ENCODE measurements around the gene OR2AG1.
"Not testable (repeated sequence)": the region's sequence is repeated elsewhere in the genome, so short reads cannot be mapped to it uniquely, and the experiment has no call there.

The OR2AG1 gene

DNA sequence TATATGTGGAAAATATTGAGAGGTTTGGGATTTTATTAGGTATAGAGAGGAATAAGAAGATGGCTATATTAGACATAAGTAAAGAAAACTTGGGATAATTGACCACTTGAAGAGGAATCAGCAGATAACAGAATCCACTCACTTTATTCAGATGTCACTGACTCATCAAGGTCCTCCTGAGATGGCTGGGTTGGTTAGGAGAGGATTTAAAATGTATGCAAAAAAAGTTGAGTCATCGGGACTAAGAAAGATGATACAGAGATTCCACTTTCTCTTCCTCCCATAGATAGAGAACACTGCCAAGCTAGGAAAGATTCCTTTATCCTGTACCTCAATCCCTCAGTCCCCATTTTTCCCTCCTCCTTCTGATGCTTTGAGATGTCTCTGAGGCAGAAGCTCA lies 16.6 kb downstream of the OR2AG1 start, which contains the start of gene OR6A2:
Gene OR6A2 (minus strand): TSS at position 288 of the 400 bp plus-strand sequence. CDS start 3,981 bp downstream, outside the sequence.
- H3K4me3 ChIP-seq (ENCODE audit: low read length) = no peak within 1 kb of the TSS
- 100% methylated on average over 1 of the region's 1 CpG for WGBS
- H3K27me3 ChIP-seq (ENCODE audit: insufficient read depth, low read length) = no peaks in the 10 kb centered on the region
- peak within 1 kb of the TSS; percentile 66; the same call in 1 of the 2 replicates for H3K27ac ChIP-seq (ENCODE audit: low read depth, low read length)
- no peak within 1 kb of the TSS for H3K9ac ChIP-seq (ENCODE audit: low read depth, low read length)
- no peaks in the 10 kb centered on the region for H3K36me3 ChIP-seq (ENCODE audit: insufficient read depth, low read length)
- H3K9me3 ChIP-seq (ENCODE audit: insufficient read depth, low read depth, low read length) = peaks cover 16% of the 10 kb centered on the region
- no peaks in the 10 kb centered on the region for H3K4me1 ChIP-seq (ENCODE audit: insufficient read depth, low read length)

- not testable (repeated sequence) for H3K27me3 ChIP-seq (ENCODE audit: insufficient read depth, low read length); H3K4me3 ChIP-seq (ENCODE audit: low read length); H3K9ac ChIP-seq (ENCODE audit: low read depth, low read length); H3K36me3 ChIP-seq (ENCODE audit: insufficient read depth, low read length); H3K4me1 ChIP-seq (ENCODE audit: insufficient read depth, low read length)
- Histone ChIP-seq H3K9me3 (ENCODE audit: insufficient read depth, low read depth, low read length) (peaks cover 16% of the 10 kb centered on the region), H3K27ac (ENCODE audit: low read depth, low read length) (peak overlapping the region; percentile 67; the same call in 1 of the 2 replicates)
Observed at GRCh38 chr11:6801075-6801474, 18.3 kb downstream of the OR2AG1 start.

- H3K4me1 ChIP-seq (ENCODE audit: insufficient read depth, low read length) = no peaks in the 10 kb centered on the region
- no peaks in the 10 kb centered on the region for H3K9me3 ChIP-seq (ENCODE audit: insufficient read depth, low read depth, low read length)
- H3K36me3 ChIP-seq (ENCODE audit: insufficient read depth, low read length) = no peaks in the 10 kb centered on the region
- WGBS = 23% methylated on average over 6 of the region's 6 CpGs
- no peak overlapping the region for H3K9ac ChIP-seq (ENCODE audit: low read depth, low read length)
- no peak overlapping the region for H3K4me3 ChIP-seq (ENCODE audit: low read length)
- H3K27me3 ChIP-seq (ENCODE audit: insufficient read depth, low read length) = no peaks in the 10 kb centered on the region
- H3K27ac ChIP-seq (ENCODE audit: low read depth, low read length) = no peak overlapping the region
Observed at GRCh38 chr11:6812390-6813005, 29.7 kb downstream of the OR2AG1 start.

- no peak overlapping the region for H3K4me3 ChIP-seq (ENCODE audit: low read length)
- no peak overlapping the region for H3K27ac ChIP-seq (ENCODE audit: low read depth, low read length)
- WGBS = 76% methylated on average over 2 of the region's 2 CpGs
- no peaks in the 10 kb centered on the region for H3K27me3 ChIP-seq (ENCODE audit: insufficient read depth, low read length)
- no peak overlapping the region for H3K9ac ChIP-seq (ENCODE audit: low read depth, low read length)
- no peaks in the 10 kb centered on the region for H3K4me1 ChIP-seq (ENCODE audit: insufficient read depth, low read length)
- H3K36me3 ChIP-seq (ENCODE audit: insufficient read depth, low read length) = no peaks in the 10 kb centered on the region
- peaks cover 5% of the 10 kb centered on the region; the same call in 1 of the 2 replicates for H3K9me3 ChIP-seq (ENCODE audit: insufficient read depth, low read depth, low read length)
Observed at GRCh38 chr11:6813656-6814055, 30.8 kb downstream of the OR2AG1 start.

GRCh38 chr11:6817694-6818093 lies 34.9 kb downstream of the OR2AG1 start:
- WGBS = 30% methylated on average over 1 of the region's 1 CpG
- Histone ChIP-seq H3K27ac (ENCODE audit: low read depth, low read length) (no peak overlapping the region), H3K9me3 (ENCODE audit: insufficient read depth, low read depth, low read length) (peaks cover 11% of the 10 kb centered on the region; the same call in 1 of the 2 replicates), H3K27me3 (ENCODE audit: insufficient read depth, low read length) (no peaks in the 10 kb centered on the region), H3K9ac (ENCODE audit: low read depth, low read length) (no peak overlapping the region), H3K4me3 (ENCODE audit: low read length) (no peak overlapping the region), H3K36me3 (ENCODE audit: insufficient read depth, low read length) (no peaks in the 10 kb centered on the region), H3K4me1 (ENCODE audit: insufficient read depth, low read length) (no peaks in the 10 kb centered on the region)

GRCh38 chr11:6818967-6819366 lies 36.1 kb downstream of the OR2AG1 start:
- Histone ChIP-seq H3K9me3 (ENCODE audit: insufficient read depth, low read depth, low read length) (peaks cover 11% of the 10 kb centered on the region; the same call in 1 of the 2 replicates), H3K4me1 (ENCODE audit: insufficient read depth, low read length) (no peaks in the 10 kb centered on the region), H3K36me3 (ENCODE audit: insufficient read depth, low read length) (no peaks in the 10 kb centered on the region), H3K27me3 (ENCODE audit: insufficient read depth, low read length) (no peaks in the 10 kb centered on the region), H3K4me3 (ENCODE audit: low read length) (no peak overlapping the region), H3K27ac (ENCODE audit: low read depth, low read length) (no peak overlapping the region), H3K9ac (ENCODE audit: low read depth, low read length) (no peak overlapping the region)
- 94% methylated on average over 5 of the region's 5 CpGs for WGBS

- no peak overlapping the region for H3K4me3 ChIP-seq (ENCODE audit: low read length)
- H3K9me3 ChIP-seq (ENCODE audit: insufficient read depth, low read depth, low read length) = peaks cover under 1% of the 10 kb centered on the region; the same call in 1 of the 2 replicates
- no peaks in the 10 kb centered on the region for H3K27me3 ChIP-seq (ENCODE audit: insufficient read depth, low read length)
- H3K4me1 ChIP-seq (ENCODE audit: insufficient read depth, low read length) = no peaks in the 10 kb centered on the region
- no peak overlapping the region for H3K27ac ChIP-seq (ENCODE audit: low read depth, low read length)
- H3K9ac ChIP-seq (ENCODE audit: low read depth, low read length) = no peak overlapping the region
- no peaks in the 10 kb centered on the region for H3K36me3 ChIP-seq (ENCODE audit: insufficient read depth, low read length)
- 92% methylated on average over 5 of the region's 5 CpGs for WGBS
Observed at GRCh38 chr11:6824136-6824823, 41.5 kb downstream of the OR2AG1 start.

DNA sequence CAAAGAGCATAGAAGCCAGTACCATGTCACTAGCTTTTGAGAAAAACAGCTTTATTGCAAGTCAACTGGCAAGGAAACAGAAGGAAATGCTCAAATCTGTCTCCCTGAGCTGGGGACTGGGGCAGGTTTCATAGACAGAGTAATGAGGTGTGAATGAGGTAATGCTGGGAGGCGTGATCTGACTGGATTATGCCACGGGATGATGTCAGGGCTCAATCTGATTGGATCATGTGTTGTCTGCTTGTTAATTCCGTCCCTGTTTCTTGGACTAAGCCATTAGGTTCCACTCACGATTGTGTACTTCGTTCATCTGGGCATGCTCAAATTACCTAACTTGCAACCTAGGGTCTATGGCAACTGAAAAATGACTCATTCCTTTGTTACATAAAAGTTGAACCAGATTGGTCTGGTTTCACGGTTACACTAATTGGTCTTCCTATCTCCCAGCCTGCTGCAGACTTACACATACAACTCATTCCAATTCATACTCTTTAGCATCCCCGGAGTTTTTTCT lies 42.5 kb downstream of the OR2AG1 start:
- H3K9me3 ChIP-seq (ENCODE audit: insufficient read depth, low read depth, low read length) = no peaks in the 10 kb centered on the region
- no peak overlapping the region for H3K27ac ChIP-seq (ENCODE audit: low read depth, low read length)
- H3K9ac ChIP-seq (ENCODE audit: low read depth, low read length) = no peak overlapping the region
- no peaks in the 10 kb centered on the region for H3K27me3 ChIP-seq (ENCODE audit: insufficient read depth, low read length)
- no peaks in the 10 kb centered on the region for H3K4me1 ChIP-seq (ENCODE audit: insufficient read depth, low read length)
- no peak overlapping the region for H3K4me3 ChIP-seq (ENCODE audit: low read length)
- WGBS = 90% methylated on average over 7 of the region's 7 CpGs
- no peaks in the 10 kb centered on the region for H3K36me3 ChIP-seq (ENCODE audit: insufficient read depth, low read length)

GRCh38 chr11:6828103-6828502 lies 45.3 kb downstream of the OR2AG1 start:
- Histone ChIP-seq H3K27ac (ENCODE audit: low read depth, low read length) (no peak overlapping the region), H3K36me3 (ENCODE audit: insufficient read depth, low read length) (no peaks in the 10 kb centered on the region), H3K9me3 (ENCODE audit: insufficient read depth, low read depth, low read length) (no peaks in the 10 kb centered on the region)

DNA sequence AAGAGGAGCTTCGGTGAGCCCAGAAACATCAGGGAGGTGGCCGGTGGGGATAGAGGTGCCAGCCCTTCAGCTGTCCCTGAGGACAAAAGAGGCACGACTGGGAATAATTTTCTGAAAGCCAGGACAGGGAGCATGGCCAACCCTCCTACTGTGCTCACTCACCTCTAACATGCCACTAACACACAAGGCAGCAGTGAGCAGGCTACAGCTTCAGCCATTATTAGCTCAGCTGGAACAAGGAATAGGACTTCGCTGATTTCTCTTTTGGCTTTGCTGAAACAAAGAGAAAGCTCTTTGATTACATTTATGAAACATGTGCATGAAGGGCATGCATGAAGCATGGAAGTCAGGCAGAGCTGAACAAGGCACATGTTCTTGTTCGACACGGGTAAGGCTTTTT lies 50.5 kb downstream of the OR2AG1 start:
- H3K36me3 ChIP-seq (ENCODE audit: insufficient read depth, low read length) = no peaks in the 10 kb centered on the region
- no peak overlapping the region for H3K27ac ChIP-seq (ENCODE audit: low read depth, low read length)
- H3K27me3 ChIP-seq (ENCODE audit: insufficient read depth, low read length) = no peaks in the 10 kb centered on the region
- 86% methylated on average over 6 of the region's 6 CpGs for WGBS
- no peaks in the 10 kb centered on the region for H3K9me3 ChIP-seq (ENCODE audit: insufficient read depth, low read depth, low read length)
- no peak overlapping the region for H3K9ac ChIP-seq (ENCODE audit: low read depth, low read length)
- no peaks in the 10 kb centered on the region for H3K4me1 ChIP-seq (ENCODE audit: insufficient read depth, low read length)
- H3K4me3 ChIP-seq (ENCODE audit: low read length) = no peak overlapping the region

More at GRCh38 chr11:6828103-6828502, 45.3 kb downstream of the OR2AG1 start:
- Histone ChIP-seq H3K9ac (ENCODE audit: low read depth, low read length) (no peak overlapping the region), H3K4me1 (ENCODE audit: insufficient read depth, low read length) (no peaks in the 10 kb centered on the region), H3K4me3 (ENCODE audit: low read length) (no peak overlapping the region), H3K27me3 (ENCODE audit: insufficient read depth, low read length) (no peaks in the 10 kb centered on the region)
- WGBS = 95% methylated on average over 1 of the region's 1 CpG

DNA sequence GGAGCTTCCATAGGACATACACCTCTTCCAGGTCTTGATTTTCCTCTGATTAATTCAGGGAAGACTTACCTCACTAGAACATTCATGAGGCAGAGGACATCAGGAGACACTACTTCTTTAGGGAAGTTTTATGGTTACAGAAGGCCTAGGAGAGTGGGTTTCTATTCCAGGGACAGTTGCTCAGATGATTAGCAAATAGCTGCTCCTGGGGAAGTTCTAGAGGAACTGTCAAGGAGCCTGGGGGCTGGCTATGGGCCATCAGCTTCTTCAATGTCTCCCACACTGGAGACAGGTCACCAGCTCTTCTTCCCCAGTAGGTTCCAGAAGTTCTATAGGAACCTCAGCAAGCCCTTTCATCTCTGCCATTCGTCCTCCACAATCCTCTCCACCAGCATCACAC lies 51.2 kb downstream of the OR2AG1 start:
- no peaks in the 10 kb centered on the region for H3K9me3 ChIP-seq (ENCODE audit: insufficient read depth, low read depth, low read length)
- no peak overlapping the region for H3K4me3 ChIP-seq (ENCODE audit: low read length)
- no peak overlapping the region for H3K27ac ChIP-seq (ENCODE audit: low read depth, low read length)
- WGBS = no CpG with 5 or more reads among the region's 1 CpG
- H3K9ac ChIP-seq (ENCODE audit: low read depth, low read length) = no peak overlapping the region
- H3K4me1 ChIP-seq (ENCODE audit: insufficient read depth, low read length) = no peaks in the 10 kb centered on the region
- no peaks in the 10 kb centered on the region for H3K27me3 ChIP-seq (ENCODE audit: insufficient read depth, low read length)
- no peaks in the 10 kb centered on the region for H3K36me3 ChIP-seq (ENCODE audit: insufficient read depth, low read length)

Data from HUES64 (cell line).